GM12878 (cell line): ENCODE results near the gene PDSS1.
"Not testable (repeated sequence)": the region's sequence is repeated elsewhere in the genome, so short reads cannot be mapped to it uniquely, and the experiment has no call there.

Source experiments
- CHD2 ChIP-seq: IDR thresholded peaks from 2 replicates; pipeline ENCODE4 v1.6.1; 2011; ENCODE audit warnings: low read depth, low read length, improper control_type of control experiment, borderline replicate concordance
- NFYA ChIP-seq: IDR thresholded peaks from 2 replicates; pipeline ENCODE4 v1.6.1; 2011; ENCODE audit warnings: low read depth, mild to moderate bottlenecking, low read length, improper control_type of control experiment, borderline replicate concordance
- ZNF207 ChIP-seq: fragments of 450-650 bp; IDR thresholded peaks from 2 replicates; pipeline ENCODE4 v1.6.1; 2014; ENCODE audit warnings: antibody characterized with exemption, mild to moderate bottlenecking, borderline replicate concordance
- TF ChIP-seq, protein P1 (sequence below): fragments of 450-650 bp; IDR thresholded peaks from 2 replicates; pipeline ENCODE4 v1.6.1; 2014; ENCODE audit warnings: mild to moderate bottlenecking
- TF ChIP-seq, protein P2 (sequence below), 3 experiments: IDR thresholded peaks in 2 of 3; conservative IDR thresholded peaks in 1 of 3; 2 replicates each; pipeline ENCODE4 v1.5.1; 2011; ENCODE audit warnings: low read depth in 3 of 3, low read length in 3 of 3, mild to moderate bottlenecking in 3 of 3, control low read depth in 2 of 3, moderate library complexity in 2 of 3, inconsistent platforms in 1 of 3, mixed read lengths in 1 of 3; ENCODE audit not compliant: control insufficient read depth in 2 of 3, insufficient read depth in 1 of 3; ENCODE audit errors: extremely low read depth in 1 of 3

DNA sequence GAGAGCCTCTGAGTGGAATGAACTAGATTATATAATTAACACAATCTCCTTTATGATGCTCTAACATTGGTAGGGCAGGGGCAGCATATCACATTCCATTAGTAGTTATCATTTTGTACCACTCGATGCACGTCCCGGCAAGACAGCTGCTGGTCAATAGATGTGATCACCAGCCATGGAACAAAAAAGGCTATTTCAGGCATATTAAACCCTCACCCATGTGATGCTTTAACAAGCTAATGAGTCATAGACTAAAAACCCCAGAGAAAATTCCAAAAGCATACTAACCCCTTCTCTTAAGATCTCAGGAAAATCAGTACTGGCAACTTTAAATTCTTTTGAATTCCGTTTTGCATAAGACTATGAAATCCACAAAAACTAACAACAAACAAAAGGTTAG lies 3.0 kb upstream of the PDSS1 start:
- not testable (repeated sequence) for TF ChIP-seq NFYA, CHD2, ZNF207
- TF ChIP-seq, protein P1, sequence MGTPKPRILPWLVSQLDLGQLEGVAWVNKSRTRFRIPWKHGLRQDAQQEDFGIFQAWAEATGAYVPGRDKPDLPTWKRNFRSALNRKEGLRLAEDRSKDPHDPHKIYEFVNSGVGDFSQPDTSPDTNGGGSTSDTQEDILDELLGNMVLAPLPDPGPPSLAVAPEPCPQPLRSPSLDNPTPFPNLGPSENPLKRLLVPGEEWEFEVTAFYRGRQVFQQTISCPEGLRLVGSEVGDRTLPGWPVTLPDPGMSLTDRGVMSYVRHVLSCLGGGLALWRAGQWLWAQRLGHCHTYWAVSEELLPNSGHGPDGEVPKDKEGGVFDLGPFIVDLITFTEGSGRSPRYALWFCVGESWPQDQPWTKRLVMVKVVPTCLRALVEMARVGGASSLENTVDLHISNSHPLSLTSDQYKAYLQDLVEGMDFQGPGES: not testable (repeated sequence)
- TF ChIP-seq, protein P2, sequence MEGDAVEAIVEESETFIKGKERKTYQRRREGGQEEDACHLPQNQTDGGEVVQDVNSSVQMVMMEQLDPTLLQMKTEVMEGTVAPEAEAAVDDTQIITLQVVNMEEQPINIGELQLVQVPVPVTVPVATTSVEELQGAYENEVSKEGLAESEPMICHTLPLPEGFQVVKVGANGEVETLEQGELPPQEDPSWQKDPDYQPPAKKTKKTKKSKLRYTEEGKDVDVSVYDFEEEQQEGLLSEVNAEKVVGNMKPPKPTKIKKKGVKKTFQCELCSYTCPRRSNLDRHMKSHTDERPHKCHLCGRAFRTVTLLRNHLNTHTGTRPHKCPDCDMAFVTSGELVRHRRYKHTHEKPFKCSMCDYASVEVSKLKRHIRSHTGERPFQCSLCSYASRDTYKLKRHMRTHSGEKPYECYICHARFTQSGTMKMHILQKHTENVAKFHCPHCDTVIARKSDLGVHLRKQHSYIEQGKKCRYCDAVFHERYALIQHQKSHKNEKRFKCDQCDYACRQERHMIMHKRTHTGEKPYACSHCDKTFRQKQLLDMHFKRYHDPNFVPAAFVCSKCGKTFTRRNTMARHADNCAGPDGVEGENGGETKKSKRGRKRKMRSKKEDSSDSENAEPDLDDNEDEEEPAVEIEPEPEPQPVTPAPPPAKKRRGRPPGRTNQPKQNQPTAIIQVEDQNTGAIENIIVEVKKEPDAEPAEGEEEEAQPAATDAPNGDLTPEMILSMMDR (IDR thresholded peaks at IDR 0.05 in 2 of 3, conservative IDR thresholded peaks at IDR 0.05 in 1 of 3; ENCODE audit: control insufficient read depth in 2 of 3, extremely low read depth in 1 of 3, insufficient read depth in 1 of 3, low read depth in 3 of 3, low read length in 3 of 3): not testable (repeated sequence)
